Inflammatory macrophage treated with lipopolysaccharide for 1 hour (primary cell): ENCODE data around the gene URB2.
A peak's percentile ranks its signal among the peaks of the same experiment; 100 is the strongest.

ENCODE experiments used
- DNase-seq, 2 donors: peaks; one replicate each; pipeline ENCODE4 v3.0.0-alpha.2; 2020 to 2022

Gene URB2

GRCh38 chr1:229648406-229648805, 22.4 kb downstream of the URB2 start:
- no peak for DNase-seq

- no peak for DNase-seq
These were observed 24.0 kb downstream of the URB2 start for GRCh38 chr1:229650045-229650444.

DNA sequence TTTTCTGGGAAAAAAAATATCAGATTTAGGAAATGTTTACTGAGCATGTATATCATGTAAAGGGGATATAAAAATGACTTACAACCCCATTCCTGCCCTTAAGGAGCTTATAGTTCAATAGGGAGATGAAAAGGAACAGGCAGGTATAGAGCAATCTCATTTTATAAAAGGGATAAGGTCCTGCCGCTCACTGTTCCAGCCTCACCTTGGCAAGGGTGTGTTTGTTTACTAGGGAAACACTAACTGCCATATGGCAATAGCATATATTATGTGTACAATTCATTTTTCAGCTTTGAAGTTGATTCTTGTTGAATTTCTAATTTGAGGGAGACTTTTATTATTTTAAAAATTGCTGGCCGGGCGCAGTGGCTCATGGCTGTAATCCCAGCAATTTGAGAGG, 25.5 kb downstream of the URB2 start:
- DNase-seq = no peak

DNA sequence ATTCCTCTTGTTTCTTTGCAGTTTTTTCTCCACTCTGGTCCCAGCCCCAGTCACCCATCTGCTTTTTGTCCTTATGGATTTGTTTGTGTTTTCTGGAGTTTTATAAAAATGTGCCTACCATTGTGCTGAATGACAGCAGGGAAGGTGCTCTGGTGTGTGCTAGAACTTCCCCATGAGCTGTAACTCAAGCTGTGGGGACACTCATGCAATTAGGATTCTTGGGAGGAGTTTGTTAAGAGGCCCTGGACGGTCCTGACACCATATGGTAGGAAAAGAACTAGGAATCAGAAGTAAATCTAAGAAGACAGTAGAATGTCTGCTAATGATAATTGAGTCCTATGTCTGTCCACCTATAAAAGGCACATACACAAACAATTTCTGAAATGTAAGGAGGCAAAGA, 27.4 kb downstream of the URB2 start:
- no peak for DNase-seq

DNA sequence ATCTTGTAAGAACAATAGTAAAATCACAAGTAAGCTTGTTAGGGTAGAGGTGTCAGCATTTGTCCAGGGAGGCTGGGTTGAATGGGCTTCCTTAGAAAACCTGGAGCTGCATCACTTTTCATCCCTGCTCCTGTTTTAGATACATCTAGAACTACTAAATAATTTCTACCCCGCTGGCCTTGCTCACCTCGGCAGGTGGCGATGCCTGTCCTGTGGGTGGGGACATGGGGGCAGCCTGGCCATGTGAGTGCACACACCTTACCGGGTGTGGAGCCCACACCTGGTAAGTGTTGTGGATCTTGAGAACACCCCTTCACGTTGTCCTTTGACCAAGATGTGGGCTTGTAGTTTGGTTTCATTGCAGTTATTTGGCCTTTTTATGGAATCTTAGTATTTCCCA, 29.7 kb downstream of the URB2 start:
- no peak for DNase-seq

GRCh38 chr1:229657993-229658755, 32.1 kb downstream of the URB2 start:
- no peak for DNase-seq

GRCh38 chr1:229661022-229661877, 35.2 kb downstream of the URB2 start:
- DNase-seq = peak; percentile 29 to 68

- no peak for DNase-seq
These were observed 35.9 kb downstream of the URB2 start for GRCh38 chr1:229661897-229662296.

DNA sequence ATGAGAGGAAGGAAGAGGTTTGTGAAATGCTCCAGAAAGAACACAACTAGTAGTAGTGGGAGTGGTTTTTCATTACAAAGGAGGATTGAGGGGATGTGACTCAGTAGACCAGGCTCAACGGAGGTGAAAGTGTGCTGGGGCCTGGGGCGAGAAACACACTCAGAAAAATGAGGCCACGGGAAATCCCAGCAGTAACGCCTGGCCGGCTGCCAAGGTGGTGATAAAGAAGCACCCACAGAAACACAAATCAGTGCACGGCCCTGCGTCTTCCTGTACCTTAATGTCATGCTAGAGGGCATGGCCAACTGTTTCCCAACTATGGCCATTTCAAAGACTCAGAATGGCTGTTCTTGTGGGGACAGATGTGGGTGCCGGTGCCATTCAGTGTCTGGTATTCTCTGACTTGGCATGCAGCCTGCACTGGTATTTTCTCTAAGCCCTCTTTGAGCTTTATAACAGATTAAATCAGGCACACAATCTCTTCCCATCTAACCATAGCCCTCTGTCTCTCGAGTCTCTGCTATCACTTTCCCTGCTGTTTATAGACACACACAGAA, 38.2 kb downstream of the URB2 start:
- DNase-seq = no peak

DNA sequence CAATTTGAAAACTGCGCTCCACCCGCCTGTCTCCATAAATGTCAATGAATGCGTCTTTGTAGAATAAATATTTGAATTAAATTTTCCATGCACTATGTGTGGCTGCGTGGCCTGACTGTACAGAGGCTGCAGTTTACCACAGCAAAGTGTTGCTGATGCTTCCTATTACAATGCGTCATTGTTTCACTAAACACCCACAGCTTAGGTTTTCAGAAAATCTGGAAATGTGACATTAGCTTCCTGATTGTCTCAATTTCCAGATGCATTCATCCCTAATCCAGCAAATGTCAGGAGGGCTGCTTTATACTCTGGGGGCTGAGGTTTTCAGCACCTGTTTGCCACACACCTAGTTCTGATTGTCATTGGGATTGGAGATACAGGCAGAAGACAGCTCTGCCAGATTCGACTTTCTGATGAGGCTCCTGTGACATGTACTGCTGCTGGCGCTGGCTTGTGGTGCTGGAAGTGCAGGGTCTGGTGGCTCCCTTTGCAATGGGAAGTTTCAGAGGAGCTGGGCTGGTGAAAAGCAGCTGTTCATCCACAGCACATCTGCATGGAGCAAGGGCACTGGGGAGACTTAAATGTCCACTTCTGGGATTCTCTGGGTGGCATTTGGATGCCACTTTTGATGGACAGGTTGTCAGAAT, 40.0 kb downstream of the URB2 start:
- no peak for DNase-seq

DNA sequence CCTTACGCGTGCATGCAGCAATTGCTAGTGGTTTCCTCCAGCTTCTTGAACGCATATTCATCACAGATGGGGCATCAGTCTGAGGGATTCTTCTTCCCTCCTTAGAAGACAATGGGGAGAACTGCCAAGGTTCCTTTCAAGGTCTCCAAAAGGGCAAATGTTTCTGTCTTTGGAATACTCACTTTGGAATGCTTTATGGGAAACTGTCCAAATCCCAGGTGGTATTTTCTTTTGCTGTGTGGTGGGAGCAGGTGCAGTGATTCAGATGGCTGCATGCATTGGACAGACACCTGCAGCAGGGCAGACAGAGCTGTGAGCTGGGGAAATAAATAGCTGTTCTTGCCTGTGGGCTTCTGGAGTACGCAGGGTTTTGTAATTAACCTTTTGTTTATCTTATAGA, 40.5 kb downstream of the URB2 start:
- no peak for DNase-seq

DNA sequence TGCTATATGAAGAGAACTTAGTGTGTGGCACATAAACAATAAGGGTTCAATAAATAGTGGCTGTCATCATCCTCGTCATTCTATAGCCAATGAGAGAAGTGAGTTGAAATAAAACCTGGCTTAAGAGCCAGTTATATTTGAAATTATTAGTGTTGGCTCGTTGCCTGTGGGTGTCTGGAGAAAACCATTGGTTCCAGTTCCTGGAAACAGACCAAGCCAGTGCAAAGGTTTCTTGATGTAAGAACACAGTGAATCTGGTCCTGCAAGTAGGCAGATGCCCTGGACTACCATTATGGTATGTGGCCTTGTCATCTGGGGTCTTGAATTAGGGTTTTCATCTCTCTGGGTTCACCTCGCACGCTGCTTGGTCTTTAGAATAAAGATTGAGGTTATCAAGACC, 43.3 kb downstream of the URB2 start:
- no peak for DNase-seq

GRCh38 chr1:229671310-229671709, 45.3 kb downstream of the URB2 start:
- DNase-seq = no peak

DNA sequence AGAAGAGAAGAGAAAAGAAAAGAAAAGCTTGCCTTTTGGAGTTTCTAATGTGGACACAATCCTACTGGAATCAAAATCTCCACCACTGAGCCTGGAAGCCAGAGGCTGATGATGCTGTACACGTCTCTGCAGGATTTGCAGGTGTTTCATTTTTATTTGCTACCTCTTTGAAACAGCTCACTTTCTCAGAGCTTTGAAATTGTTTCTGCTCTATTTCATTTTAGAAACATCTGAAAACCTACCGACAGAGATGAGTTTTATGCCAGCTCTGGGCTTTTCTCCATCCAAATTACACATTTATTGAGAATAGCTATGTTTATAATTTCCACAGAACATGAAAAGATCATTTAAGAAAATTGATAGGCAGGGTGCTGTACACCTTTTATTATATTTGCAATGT, 46.2 kb downstream of the URB2 start:
- no peak for DNase-seq

- DNase-seq = no peak
These were observed 48.0 kb downstream of the URB2 start for GRCh38 chr1:229674042-229674441.

GRCh38 chr1:229675396-229675795, 49.3 kb downstream of the URB2 start:
- no peak for DNase-seq

DNA sequence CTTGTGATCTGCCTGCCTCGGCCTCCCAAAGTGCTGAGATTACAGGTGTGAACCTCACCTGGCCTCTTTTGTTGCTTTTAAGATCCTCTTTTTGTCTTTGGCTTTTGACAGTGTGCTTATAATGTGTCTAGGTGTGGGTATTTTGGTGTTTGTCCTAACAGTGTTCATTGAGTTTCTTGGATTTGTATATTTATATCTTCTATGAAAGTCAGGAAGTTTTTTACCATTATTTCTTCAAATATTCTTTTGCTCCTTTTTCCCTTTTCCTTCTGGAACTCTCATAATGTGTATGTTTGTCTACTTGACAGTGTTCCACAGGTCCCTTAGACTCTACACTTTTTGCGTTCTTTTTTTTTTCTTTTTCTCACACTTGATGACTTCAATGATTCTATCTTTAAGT, 59.1 kb downstream of the URB2 start:
- DNase-seq = no peak

GRCh38 chr1:229689273-229689672, 63.2 kb downstream of the URB2 start:
- DNase-seq = no peak

DNA sequence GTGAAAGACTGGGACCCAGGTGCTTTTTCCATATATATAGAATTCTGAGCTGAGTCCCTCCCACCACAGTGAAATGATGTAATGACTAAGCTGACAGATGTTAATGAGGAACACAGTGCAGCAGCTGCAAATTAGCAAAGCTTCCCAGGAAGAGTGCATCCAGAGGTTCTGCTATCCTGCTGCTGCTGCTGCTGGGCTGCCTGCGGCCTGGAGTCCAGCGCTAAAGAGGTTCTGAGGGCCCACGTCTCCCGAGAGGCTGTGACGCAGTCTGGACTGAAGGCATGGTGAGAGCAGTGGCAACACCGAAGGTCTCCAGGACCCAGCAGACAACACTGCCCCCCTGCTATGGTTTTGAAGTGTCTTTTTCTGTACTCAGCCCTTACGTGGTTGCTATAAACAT, 63.9 kb downstream of the URB2 start:
- no peak for DNase-seq

DNA sequence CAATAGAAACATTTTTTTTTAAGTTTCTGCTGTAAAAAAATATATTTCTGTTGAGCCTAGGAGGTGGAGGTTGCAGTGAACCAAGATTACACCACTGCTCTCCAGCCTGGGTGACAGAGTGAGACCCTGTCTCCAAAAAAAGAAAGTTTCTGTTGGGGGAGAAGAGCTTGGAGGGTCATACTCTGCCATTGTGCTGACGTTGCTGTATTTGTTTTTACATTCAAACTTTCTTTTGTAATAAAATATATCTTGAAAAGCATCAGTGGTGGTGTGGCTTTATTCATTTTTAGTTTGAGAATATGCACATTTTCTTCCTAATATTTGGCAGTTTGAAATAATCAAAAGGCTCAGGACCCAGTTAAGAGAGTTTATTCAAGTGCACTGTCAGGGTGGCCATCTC, 64.6 kb downstream of the URB2 start:
- DNase-seq = no peak

GRCh38 chr1:229691362-229691761, 65.3 kb downstream of the URB2 start:
- DNase-seq = no peak

- no peak for DNase-seq
These were observed 67.3 kb downstream of the URB2 start for GRCh38 chr1:229693129-229693900.
